T-cell (primary cell): ENCODE results near the gene COA8. TPM values are rescaled to one million over a fixed set of nuclear protein-coding genes. Genes with fewer than 3 reads are reported as not detected.

ENCODE experiments used
- ATAC-seq, 4 experiments: fragments of 200-7000 bp in 3 of 4; fragments of 150-1000 bp in 1 of 4; cut with Tn5 transposase; replicated peaks in 1 of 4; 1 replicate in 3 of 4; 2 replicates in 1 of 4; pipeline ENCODE4 v1.10.0; 2021; ENCODE audit warnings: moderate library complexity in 3 of 4, mild to moderate bottlenecking in 2 of 4, moderate number of reproducible peaks in 1 of 4
- CTCF ChIA-PET, 2 donors: fragments of 300-600 bp; sonication (Branson Sonifier 250); formaldehyde crosslinking; loops; one replicate each; lab custom pipeline; 2022; ENCODE audit warnings: antibody characterized with exemption in 2 of 2; lab: Charles Lee
- POLR2A ChIA-PET, 2 donors: fragments of 300-600 bp; sonication (Branson Sonifier 250); formaldehyde crosslinking; loops; one replicate each; lab custom pipeline; 2022; ENCODE audit warnings: antibody characterized with exemption in 2 of 2; lab: Charles Lee
- DNase-seq, 35 experiments: peaks; one replicate each; pipeline versions ENCODE4 v3.0.0 to v3.0.0-alpha.2; 2013 to 2023
- H3K27ac ChIP-seq: one replicate; pipeline ENCODE4 v1.5.1; 2013; ENCODE audit warnings: low read length
- H3K27me3 ChIP-seq, 2 experiments: replicated peaks in 1 of 2; 1 replicate in 1 of 2; 2 replicates in 1 of 2; pipeline versions ENCODE4 v1.6.1 to v1.7.0; 2013; ENCODE audit warnings: low read length in 1 of 2, mixed read lengths in 1 of 2; ENCODE audit not compliant: control insufficient read depth in 2 of 2, insufficient read depth in 2 of 2; ENCODE audit errors: extremely low read depth in 1 of 2
- H3K36me3 ChIP-seq, 2 donors: 1 replicate in 1 of 2; 2 replicates in 1 of 2; pipeline versions ENCODE4 v1.6.1 to v1.7.0; 2013; ENCODE audit warnings: low read length in 1 of 2; ENCODE audit not compliant: control insufficient read depth in 2 of 2, insufficient read depth in 1 of 2; ENCODE audit errors: extremely low read depth in 1 of 2
- H3K4me1 ChIP-seq, 2 experiments: 1 replicate in 1 of 2; 2 replicates in 1 of 2; pipeline versions ENCODE4 v1.6.1 to v1.7.0; 2013; ENCODE audit warnings: low read length in 2 of 2, mixed read lengths in 1 of 2; ENCODE audit not compliant: insufficient read depth in 2 of 2, control insufficient read depth in 1 of 2; ENCODE audit errors: extremely low read depth in 1 of 2
- H3K4me3 ChIP-seq, 2 donors: 1 replicate in 1 of 2; 2 replicates in 1 of 2; pipeline versions ENCODE4 v1.5.1 to v1.7.0; 2013; ENCODE audit warnings: mild to moderate bottlenecking in 2 of 2, low read length in 1 of 2, moderate library complexity in 1 of 2; ENCODE audit not compliant: control insufficient read depth in 1 of 2; ENCODE audit errors: extremely low read depth in 1 of 2
- H3K9me3 ChIP-seq: 2 replicates; pipeline ENCODE4 v1.7.0; 2013
- H3K27ac Mint-ChIP-seq, 2 donors: one replicate each; pipeline ENCODE4 v1.8.0; 2020 to 2021; ENCODE audit warnings: mild to moderate bottlenecking in 2 of 2, mixed read lengths in 2 of 2
- H3K27me3 Mint-ChIP-seq, 2 donors: one replicate each; pipeline ENCODE4 v1.8.0; 2021 to 2022; ENCODE audit warnings: mixed read lengths in 2 of 2
- H3K36me3 Mint-ChIP-seq: one replicate; pipeline ENCODE4 v1.8.0; 2021; ENCODE audit warnings: mixed read lengths
- H3K4me1 Mint-ChIP-seq, 3 donors: one replicate each; pipeline ENCODE4 v1.8.0; 2020 to 2022; ENCODE audit warnings: mixed read lengths in 3 of 3, mild to moderate bottlenecking in 1 of 3
- H3K4me3 Mint-ChIP-seq, 3 donors: one replicate each; pipeline ENCODE4 v1.8.0; 2020 to 2022; ENCODE audit warnings: mild to moderate bottlenecking in 3 of 3, mixed read lengths in 3 of 3, moderate library complexity in 3 of 3
- H3K9me3 Mint-ChIP-seq, 3 donors: one replicate each; pipeline ENCODE4 v1.8.0; 2020 to 2022; ENCODE audit warnings: mixed read lengths in 3 of 3
- WGBS: methylation state at CpG from one replicate; pipeline ENCODE4 v1.1.5; 2013; ENCODE audit warnings: missing lambda C conversion rate; ENCODE audit not compliant: insufficient coverage; 5-methylcytosine and 5-hydroxymethylcytosine counted together
- total RNA-seq, 35 experiments: library from RNA in 6 of 35; stranded (reverse) in 6 of 35; fragments of 120-200 nt in 1 of 35; gene quantifications; one replicate each; pipeline versions ENCODE4 v1.2.1 to v1.2.4 and lab custom pipeline; 2013 to 2026

Gene COA8
- total RNA-seq, 5 donors from 2014 or later (not counting 1 experiment from before 2014, with no cell fraction given) = 17.7 to 27.5 (median 22.3) TPM

DNA sequence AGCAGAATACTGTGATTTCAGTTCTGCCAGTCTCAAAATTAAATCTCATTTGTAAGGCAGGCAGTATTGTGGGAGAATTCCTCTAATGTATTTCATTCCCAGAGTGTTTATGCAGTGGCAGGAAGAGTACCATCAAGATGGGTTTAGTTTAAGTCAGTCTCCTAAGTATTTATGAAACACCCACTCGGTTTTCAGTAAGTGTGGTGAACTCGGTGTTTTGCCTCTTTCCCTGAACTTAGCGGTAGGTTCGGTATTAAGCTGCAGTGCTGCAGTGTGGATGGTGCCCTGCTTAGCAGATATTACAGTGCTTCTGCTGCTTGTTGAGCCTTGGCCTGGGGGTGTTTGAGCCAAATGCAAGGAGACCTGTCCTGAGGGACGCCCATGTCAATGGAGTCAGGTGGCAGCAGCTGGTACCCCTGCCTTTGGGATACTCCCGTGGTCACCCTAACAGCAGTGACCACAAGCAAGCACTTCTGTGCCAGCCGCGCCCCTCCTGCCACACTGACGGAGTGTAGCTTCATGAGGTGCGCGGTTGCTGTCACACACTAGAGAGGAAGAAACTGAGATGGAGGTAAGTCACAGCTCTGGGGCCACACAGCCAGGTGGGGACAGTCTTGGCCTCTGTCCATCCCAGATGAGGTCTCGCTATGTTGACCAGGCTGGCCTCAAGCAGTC is 15.8 kb downstream of the COA8 start:
- Mint-ChIP-seq H3K36me3 (peaks cover 29% of the 10 kb centered on the region), H3K27ac (no peak overlapping the region), H3K4me3 (no peak overlapping the region), H3K27me3 (no peaks in the 10 kb centered on the region), H3K4me1 (no peaks in the 10 kb centered on the region), H3K9me3 (no peaks in the 10 kb centered on the region)
- peaks cover 22 to 50% of the 10 kb centered on the region in 2 donors for H3K36me3 ChIP-seq
- no peak overlapping the region for H3K4me3 ChIP-seq
- H3K4me1 ChIP-seq = no peaks in the 10 kb centered on the region
- H3K27me3 ChIP-seq = no peaks in the 10 kb centered on the region
- CTCF ChIA-PET = no interaction called here
- H3K9me3 ChIP-seq = no peaks in the 10 kb centered on the region
- 86% methylated on average over 9 of the region's 12 CpGs for WGBS
- DNase-seq (no peak), ATAC-seq (no peak)
- POLR2A ChIA-PET = no interaction called here
- no peak overlapping the region for H3K27ac ChIP-seq

- Histone ChIP-seq H3K27me3 (no peaks in the 10 kb centered on the region), H3K4me1 (no peaks in the 10 kb centered on the region), H3K4me3 (no peak overlapping the region), H3K9me3 (no peaks in the 10 kb centered on the region), H3K27ac (no peak overlapping the region), H3K36me3 (peaks cover 25 to 30% of the 10 kb centered on the region in 2 donors)
- peaks cover 0 to 1% (median 0%) of the 10 kb centered on the region in 3 donors for H3K4me1 Mint-ChIP-seq
- DNase-seq = no peak
- ChIA-PET POLR2A (interaction anchor here in 1 of 2 donors (0.6 kb wide), 1 partner anchor 68 kb away, joined by 4 read pairs; no protein-coding TSS in a partner anchor), CTCF (no interaction called here)
- 100% methylated on average over 3 of the region's 11 CpGs for WGBS
- no peak overlapping the region for H3K4me3 Mint-ChIP-seq
- H3K9me3 Mint-ChIP-seq = no peaks in the 10 kb centered on the region
- no peak overlapping the region for H3K27ac Mint-ChIP-seq
- peaks cover 24% of the 10 kb centered on the region for H3K36me3 Mint-ChIP-seq
- H3K27me3 Mint-ChIP-seq = no peaks in the 10 kb centered on the region
- no peak for ATAC-seq
Measured at GRCh38 chr14:103581206-103581605, 18.4 kb downstream of the COA8 start.

DNA sequence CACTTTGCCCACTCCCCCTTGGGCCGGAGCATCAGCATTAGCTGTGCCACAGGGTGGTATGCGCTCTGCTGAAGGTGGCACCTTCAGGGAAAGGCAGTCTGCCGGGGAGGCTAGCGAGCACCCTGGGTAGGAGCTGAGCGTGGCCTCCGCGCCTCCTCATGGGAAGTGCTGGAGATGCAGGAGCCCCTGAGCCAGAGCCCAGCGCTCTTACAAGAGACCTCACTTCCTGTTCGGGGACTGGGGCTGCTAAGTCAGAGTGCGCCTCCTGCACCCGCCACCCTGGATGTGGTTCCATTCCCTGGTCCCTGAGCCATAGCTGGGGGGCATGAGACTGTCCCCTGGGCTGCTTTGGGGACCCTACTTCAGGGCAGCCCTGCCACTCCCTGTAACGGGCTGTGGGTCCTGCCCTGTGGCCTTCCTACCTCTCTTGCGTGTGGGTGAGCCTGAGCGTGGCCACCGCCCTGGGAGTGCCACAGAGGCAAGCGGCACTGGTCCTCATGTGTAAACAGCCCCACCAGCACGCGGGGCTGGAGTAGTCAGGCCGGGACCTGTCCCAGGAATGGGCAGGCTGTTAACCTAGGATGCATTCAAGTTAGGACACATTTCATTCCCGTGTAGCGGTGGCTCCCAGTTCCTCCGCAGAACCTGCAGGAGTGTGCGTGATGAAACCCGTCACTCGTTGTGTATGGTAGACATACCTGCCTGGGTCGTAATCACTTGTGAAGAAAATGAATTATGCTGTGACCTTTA is 19.4 kb downstream of the COA8 start:
- peaks cover 24 to 25% of the 10 kb centered on the region in 2 donors for H3K36me3 ChIP-seq

DNA sequence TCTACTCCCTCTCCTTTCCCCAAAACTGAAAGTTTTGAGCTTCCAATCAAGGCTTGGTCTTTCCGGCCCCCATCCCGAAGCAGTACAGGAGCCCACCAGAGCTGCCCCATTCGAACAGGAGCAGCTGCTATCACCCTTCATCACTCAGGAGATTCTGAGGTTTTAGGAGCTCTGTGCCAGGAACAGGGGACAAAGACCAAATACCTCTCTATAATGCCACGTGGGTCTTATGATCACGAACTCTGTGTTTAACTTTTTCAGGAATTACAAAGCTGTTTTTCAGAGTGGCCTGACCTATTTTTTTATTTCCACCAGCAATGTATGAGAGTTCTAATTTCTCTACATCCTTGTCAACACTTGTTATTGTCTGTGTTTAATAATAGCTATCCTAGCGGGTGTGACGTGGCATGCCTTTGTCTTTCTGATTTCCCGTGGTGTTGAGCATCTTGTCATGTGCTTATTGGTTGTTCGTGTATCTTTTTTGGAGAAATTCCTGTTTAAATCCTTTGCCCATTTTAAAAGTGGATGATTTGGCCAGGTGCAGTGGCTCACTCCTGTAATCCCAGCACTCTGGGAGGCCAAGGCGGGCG is 21.7 kb downstream of the COA8 start:
- no peaks in the 10 kb centered on the region for H3K27me3 ChIP-seq
- ChIA-PET POLR2A (no interaction called here), CTCF (no interaction called here)
- H3K4me1 ChIP-seq = no peaks in the 10 kb centered on the region
- Mint-ChIP-seq H3K27ac (no peak overlapping the region), H3K4me1 (peaks cover 0 to 2% (median 1%) of the 10 kb centered on the region in 3 donors), H3K27me3 (no peaks in the 10 kb centered on the region), H3K9me3 (no peaks in the 10 kb centered on the region), H3K4me3 (no peak overlapping the region), H3K36me3 (peaks cover 29% of the 10 kb centered on the region)
- 90% methylated on average over 6 of the region's 11 CpGs for WGBS
- H3K27ac ChIP-seq = no peak overlapping the region
- DNase-seq (no peak), ATAC-seq (no peak)
- H3K36me3 ChIP-seq = peaks cover 11 to 18% of the 10 kb centered on the region in 2 donors
- H3K9me3 ChIP-seq = no peaks in the 10 kb centered on the region
- H3K4me3 ChIP-seq = no peak overlapping the region

More for the DNA sequence above, 19.4 kb downstream of the COA8 start:
- Histone ChIP-seq H3K27me3 (no peaks in the 10 kb centered on the region), H3K4me1 (no peaks in the 10 kb centered on the region), H3K9me3 (no peaks in the 10 kb centered on the region), H3K27ac (no peak overlapping the region), H3K4me3 (no peak overlapping the region)
- CTCF ChIA-PET = no interaction called here
- no peaks in the 10 kb centered on the region for H3K9me3 Mint-ChIP-seq
- H3K4me3 Mint-ChIP-seq = no peak overlapping the region
- H3K4me1 Mint-ChIP-seq = peaks cover 0 to 2% (median 1%) of the 10 kb centered on the region in 3 donors
- WGBS = 92% methylated on average over 21 of the region's 26 CpGs
- peaks cover 27% of the 10 kb centered on the region for H3K36me3 Mint-ChIP-seq
- H3K27me3 Mint-ChIP-seq = no peaks in the 10 kb centered on the region
- POLR2A ChIA-PET = no interaction called here
- ATAC-seq (no peak), DNase-seq (no peak)
- no peak overlapping the region for H3K27ac Mint-ChIP-seq

DNA sequence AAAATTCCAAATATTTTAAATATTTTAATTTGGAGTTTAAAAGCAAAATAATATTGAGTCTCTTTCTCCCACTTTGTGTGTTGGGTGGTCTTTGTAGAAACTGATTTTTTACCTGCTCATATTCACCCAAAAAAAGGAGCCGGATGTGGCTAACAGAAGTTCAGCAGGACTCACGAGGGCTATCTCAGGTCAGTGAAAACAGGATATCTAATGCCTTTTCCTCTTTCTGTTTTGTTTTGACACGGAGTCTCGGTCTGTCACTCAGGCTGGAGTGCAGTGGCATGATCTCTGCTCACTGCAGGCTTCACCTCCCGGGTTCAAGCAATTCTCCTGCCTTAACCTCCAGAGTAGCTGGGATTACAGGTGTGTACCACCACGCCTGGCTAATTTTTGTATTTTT is 30.8 kb downstream of the COA8 start:
- no peak overlapping the region for H3K4me3 Mint-ChIP-seq
- no peaks in the 10 kb centered on the region for H3K9me3 ChIP-seq
- DNase-seq = no peak
- ChIA-PET CTCF (no interaction called here), POLR2A (no interaction called here)
- H3K27ac Mint-ChIP-seq = peak overlapping the region in 1 of 2 donors; percentile 76
- WGBS = 45% methylated on average over 5 of the region's 6 CpGs
- peaks cover 2% of the 10 kb centered on the region for H3K36me3 Mint-ChIP-seq
- H3K36me3 ChIP-seq = peaks cover 2 to 15% of the 10 kb centered on the region in 2 donors
- peak in 1 of 4 experiments; percentile 55 for ATAC-seq
- peaks cover 0 to 8% of the 10 kb centered on the region in 2 experiments for H3K4me1 ChIP-seq
- H3K9me3 Mint-ChIP-seq = no peaks in the 10 kb centered on the region
- H3K4me3 ChIP-seq = no peak overlapping the region
- peaks cover 0 to 5% (median 3%) of the 10 kb centered on the region in 3 donors for H3K4me1 Mint-ChIP-seq
- H3K27me3 ChIP-seq = no peaks in the 10 kb centered on the region
- no peak overlapping the region for H3K27ac ChIP-seq
- H3K27me3 Mint-ChIP-seq = no peaks in the 10 kb centered on the region

GRCh38 chr14:103594265-103594664 is 31.5 kb downstream of the COA8 start:
- Histone ChIP-seq H3K4me3 (no peak overlapping the region), H3K4me1 (peaks cover 0 to 8% of the 10 kb centered on the region in 2 experiments), H3K9me3 (no peaks in the 10 kb centered on the region), H3K36me3 (peaks cover 2 to 12% of the 10 kb centered on the region in 2 donors), H3K27me3 (no peaks in the 10 kb centered on the region), H3K27ac (no peak overlapping the region)
- Mint-ChIP-seq H3K36me3 (peaks cover 2% of the 10 kb centered on the region), H3K4me1 (peaks cover 0 to 5% (median 3%) of the 10 kb centered on the region in 3 donors), H3K9me3 (no peaks in the 10 kb centered on the region), H3K4me3 (no peak overlapping the region), H3K27me3 (no peaks in the 10 kb centered on the region), H3K27ac (peak overlapping the region in 1 of 2 donors; percentile 28)
- ChIA-PET CTCF (no interaction called here), POLR2A (no interaction called here)
- DNase-seq = no peak
- WGBS = 98% methylated on average over 10 of the region's 11 CpGs
- ATAC-seq = no peak
